Measurements from ENCODE around the gene ATXN1.

DNA sequence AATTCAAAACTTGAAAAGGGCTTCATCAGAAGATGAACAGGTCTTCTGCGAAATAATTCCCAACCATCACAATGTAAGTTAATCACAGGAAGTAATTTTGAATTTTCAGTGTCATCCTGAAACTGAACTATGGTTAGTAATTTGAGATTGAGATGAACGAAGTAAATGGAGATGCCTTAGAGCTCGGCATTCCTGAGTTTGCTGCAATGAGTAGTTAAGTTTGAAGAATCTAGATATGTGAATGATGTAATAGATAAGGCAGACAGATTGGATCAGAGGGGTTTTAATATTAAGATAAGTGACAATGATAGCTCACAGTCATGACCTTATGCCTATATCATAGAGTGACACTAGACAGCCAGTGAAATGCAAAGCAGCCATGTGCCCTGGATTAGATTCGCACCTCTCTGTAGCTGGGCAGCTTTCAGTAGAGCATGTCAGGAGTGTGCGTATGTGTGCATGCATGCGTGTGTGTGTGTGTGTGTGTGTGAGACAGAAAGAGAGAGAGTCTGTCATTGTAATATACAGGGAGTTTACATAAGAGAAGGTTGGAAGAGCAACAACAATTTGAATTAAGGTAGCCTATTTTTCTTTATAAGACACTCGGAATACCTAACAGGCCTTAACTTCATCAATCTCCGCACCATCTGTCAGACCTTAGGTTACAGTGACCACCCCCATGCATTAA, 289.9 kb downstream of the ATXN1 start:
- TF ChIP-seq, protein P1, sequence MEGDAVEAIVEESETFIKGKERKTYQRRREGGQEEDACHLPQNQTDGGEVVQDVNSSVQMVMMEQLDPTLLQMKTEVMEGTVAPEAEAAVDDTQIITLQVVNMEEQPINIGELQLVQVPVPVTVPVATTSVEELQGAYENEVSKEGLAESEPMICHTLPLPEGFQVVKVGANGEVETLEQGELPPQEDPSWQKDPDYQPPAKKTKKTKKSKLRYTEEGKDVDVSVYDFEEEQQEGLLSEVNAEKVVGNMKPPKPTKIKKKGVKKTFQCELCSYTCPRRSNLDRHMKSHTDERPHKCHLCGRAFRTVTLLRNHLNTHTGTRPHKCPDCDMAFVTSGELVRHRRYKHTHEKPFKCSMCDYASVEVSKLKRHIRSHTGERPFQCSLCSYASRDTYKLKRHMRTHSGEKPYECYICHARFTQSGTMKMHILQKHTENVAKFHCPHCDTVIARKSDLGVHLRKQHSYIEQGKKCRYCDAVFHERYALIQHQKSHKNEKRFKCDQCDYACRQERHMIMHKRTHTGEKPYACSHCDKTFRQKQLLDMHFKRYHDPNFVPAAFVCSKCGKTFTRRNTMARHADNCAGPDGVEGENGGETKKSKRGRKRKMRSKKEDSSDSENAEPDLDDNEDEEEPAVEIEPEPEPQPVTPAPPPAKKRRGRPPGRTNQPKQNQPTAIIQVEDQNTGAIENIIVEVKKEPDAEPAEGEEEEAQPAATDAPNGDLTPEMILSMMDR (IDR thresholded peaks at IDR 0.05; ENCODE audit: low read depth, low read length) = no peak
- no peak for TF ChIP-seq EZH2phosphoT487 (IDR thresholded peaks at IDR 0.05; ENCODE audit: low read depth)
